ENCODE results near the gene KDM2B.
"Not testable (repeated sequence)": the region's sequence is repeated elsewhere in the genome, so short reads cannot be mapped to it uniquely, and the experiment has no call there.

KDM2B gene

GRCh38 chr12:121390856-121391255 is 190.0 kb downstream of the KDM2B start:
- H3K4me3 ChIP-seq (ENCODE audit: low read depth, low read length), result no peak overlapping the region
- no peak for TF ChIP-seq CTCF (IDR thresholded peaks at IDR 0.05; ENCODE audit: low read depth, low read length, missing control alignments)
- in situ Hi-C loops (cut with HindIII; ENCODE audit: low sequenced_read_pairs), result no loop called here
- no peak for DNase-seq (ENCODE audit: low read depth)

- no peak for DNase-seq (ENCODE audit: low read depth)
- no peak overlapping the region for H3K4me3 ChIP-seq (ENCODE audit: low read depth, low read length)
- TF ChIP-seq CTCF (IDR thresholded peaks at IDR 0.05; ENCODE audit: low read depth, low read length, missing control alignments), result no peak
- in situ Hi-C loops (cut with HindIII; ENCODE audit: low sequenced_read_pairs), result no loop called here
Observed at GRCh38 chr12:121388421-121388981, 192.3 kb downstream of the KDM2B start.

- DNase-seq (ENCODE audit: low read depth); in situ Hi-C loops (cut with HindIII; ENCODE audit: low sequenced_read_pairs): not testable (repeated sequence)
Observed at GRCh38 chr12:121384891-121385290, 195.9 kb downstream of the KDM2B start.

GRCh38 chr12:121383601-121384021 is 197.2 kb downstream of the KDM2B start:
- H3K4me3 ChIP-seq (ENCODE audit: low read depth, low read length), result no peak overlapping the region
- TF ChIP-seq CTCF (IDR thresholded peaks at IDR 0.05; ENCODE audit: low read depth, low read length, missing control alignments), result no peak
- in situ Hi-C loops (cut with HindIII; ENCODE audit: low sequenced_read_pairs), result no loop called here
- no peak for DNase-seq (ENCODE audit: low read depth)

More at GRCh38 chr12:121384891-121385290, 195.9 kb downstream of the KDM2B start:
- H3K4me3 ChIP-seq (ENCODE audit: low read depth, low read length), result not testable (repeated sequence)

- TF ChIP-seq CTCF (IDR thresholded peaks at IDR 0.05; ENCODE audit: low read depth, low read length, missing control alignments), result no peak
- no peak overlapping the region for H3K4me3 ChIP-seq (ENCODE audit: low read depth, low read length)
- no peak for DNase-seq (ENCODE audit: low read depth)
- in situ Hi-C loops (cut with HindIII; ENCODE audit: low sequenced_read_pairs), result no loop called here
Observed at GRCh38 chr12:121379945-121380344, 200.9 kb downstream of the KDM2B start.
